ENCODE measurements around the gene RHBDF1.

DNA sequence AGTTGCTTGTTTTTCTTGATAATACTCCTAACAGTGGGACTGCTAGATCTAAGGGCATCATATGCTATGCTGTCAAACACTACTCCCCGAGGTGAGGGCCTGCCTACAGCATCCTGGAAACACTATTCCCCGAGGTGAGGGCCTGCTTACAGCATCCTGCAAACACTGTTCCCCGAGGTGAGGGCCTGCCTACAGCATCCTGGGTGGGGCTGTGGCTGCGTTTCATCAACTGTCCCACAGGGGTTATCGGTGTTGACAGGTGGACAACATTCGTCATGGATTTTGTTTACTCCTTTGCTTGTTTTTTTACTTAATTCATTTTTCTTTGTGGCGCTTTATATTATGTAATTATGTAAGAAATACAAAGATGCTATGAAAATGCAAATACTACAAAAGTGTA, 43.6 kb upstream of the RHBDF1 start:
- TF ChIP-seq, protein P1, sequence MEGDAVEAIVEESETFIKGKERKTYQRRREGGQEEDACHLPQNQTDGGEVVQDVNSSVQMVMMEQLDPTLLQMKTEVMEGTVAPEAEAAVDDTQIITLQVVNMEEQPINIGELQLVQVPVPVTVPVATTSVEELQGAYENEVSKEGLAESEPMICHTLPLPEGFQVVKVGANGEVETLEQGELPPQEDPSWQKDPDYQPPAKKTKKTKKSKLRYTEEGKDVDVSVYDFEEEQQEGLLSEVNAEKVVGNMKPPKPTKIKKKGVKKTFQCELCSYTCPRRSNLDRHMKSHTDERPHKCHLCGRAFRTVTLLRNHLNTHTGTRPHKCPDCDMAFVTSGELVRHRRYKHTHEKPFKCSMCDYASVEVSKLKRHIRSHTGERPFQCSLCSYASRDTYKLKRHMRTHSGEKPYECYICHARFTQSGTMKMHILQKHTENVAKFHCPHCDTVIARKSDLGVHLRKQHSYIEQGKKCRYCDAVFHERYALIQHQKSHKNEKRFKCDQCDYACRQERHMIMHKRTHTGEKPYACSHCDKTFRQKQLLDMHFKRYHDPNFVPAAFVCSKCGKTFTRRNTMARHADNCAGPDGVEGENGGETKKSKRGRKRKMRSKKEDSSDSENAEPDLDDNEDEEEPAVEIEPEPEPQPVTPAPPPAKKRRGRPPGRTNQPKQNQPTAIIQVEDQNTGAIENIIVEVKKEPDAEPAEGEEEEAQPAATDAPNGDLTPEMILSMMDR (IDR thresholded peaks at IDR 0.05; ENCODE audit: low read depth, low read length, poor library complexity, severe bottlenecking) = no peak
- no peak for TF ChIP-seq EZH2phosphoT487 (IDR thresholded peaks at IDR 0.05; ENCODE audit: borderline replicate concordance, low read length)
